ENCODE data around the gene PLB1.

PLB1 gene

GRCh38 chr2:28558158-28558820, 62.4 kb downstream of the PLB1 start:
- Mint-ChIP-seq H3K27me3 (no peaks in the 10 kb centered on the region), H3K4me1 (ENCODE audit: low read depth) (no peaks in the 10 kb centered on the region), H3K36me3 (ENCODE audit: low read depth) (no peaks in the 10 kb centered on the region), H3K4me3 (no peak overlapping the region), H3K9me3 (no peaks in the 10 kb centered on the region), H3K27ac (no peak overlapping the region)
- intact Hi-C loops (cut with micrococcal nuclease), result no loop called here

- no peaks in the 10 kb centered on the region for H3K4me1 Mint-ChIP-seq (ENCODE audit: low read depth)
- H3K9me3 Mint-ChIP-seq, result no peaks in the 10 kb centered on the region
- H3K36me3 Mint-ChIP-seq (ENCODE audit: low read depth), result no peaks in the 10 kb centered on the region
- intact Hi-C loops (cut with micrococcal nuclease), result no loop called here
- no peak overlapping the region for H3K27ac Mint-ChIP-seq
- no peaks in the 10 kb centered on the region for H3K27me3 Mint-ChIP-seq
- no peak overlapping the region for H3K4me3 Mint-ChIP-seq
Observed at GRCh38 chr2:28558918-28559317, 63.1 kb downstream of the PLB1 start.

- Mint-ChIP-seq H3K4me1 (ENCODE audit: low read depth) (no peaks in the 10 kb centered on the region), H3K4me3 (no peak overlapping the region), H3K9me3 (no peaks in the 10 kb centered on the region), H3K36me3 (ENCODE audit: low read depth) (peaks cover 9% of the 10 kb centered on the region), H3K27ac (no peak overlapping the region), H3K27me3 (no peaks in the 10 kb centered on the region)
- intact Hi-C loops (cut with micrococcal nuclease), result loop anchor here (10.0 kb wide), 2 partner anchors 221 to 331 kb away; partner anchors contain the start of gene WDR43
Observed at GRCh38 chr2:28563869-28564268, 68.0 kb downstream of the PLB1 start.

- Mint-ChIP-seq H3K36me3 (ENCODE audit: low read depth) (peaks cover 9% of the 10 kb centered on the region), H3K4me1 (ENCODE audit: low read depth) (no peaks in the 10 kb centered on the region), H3K27me3 (no peaks in the 10 kb centered on the region), H3K4me3 (no peak overlapping the region), H3K9me3 (no peaks in the 10 kb centered on the region), H3K27ac (no peak overlapping the region)
- intact Hi-C loops (cut with micrococcal nuclease), result loop anchor here (10.0 kb wide), 2 partner anchors 220 to 330 kb away; partner anchors contain the start of gene WDR43
Observed at GRCh38 chr2:28564346-28564745, 68.5 kb downstream of the PLB1 start.

GRCh38 chr2:28565033-28565432, 69.2 kb downstream of the PLB1 start:
- Mint-ChIP-seq H3K4me1 (ENCODE audit: low read depth) (no peaks in the 10 kb centered on the region), H3K9me3 (no peaks in the 10 kb centered on the region), H3K27me3 (no peaks in the 10 kb centered on the region), H3K27ac (no peak overlapping the region), H3K36me3 (ENCODE audit: low read depth) (peaks cover 9% of the 10 kb centered on the region), H3K4me3 (no peak overlapping the region)
- intact Hi-C loops (cut with micrococcal nuclease), result loop anchor here (10.0 kb wide), 2 partner anchors 220 to 330 kb away; partner anchors contain the start of gene WDR43

- intact Hi-C loops (cut with micrococcal nuclease), result loop anchor here (2.0 to 10.0 kb wide), 3 partner anchors 187 to 329 kb away; partner anchors contain the start of gene WDR43
- H3K27ac Mint-ChIP-seq, result no peak overlapping the region
- no peaks in the 10 kb centered on the region for H3K4me1 Mint-ChIP-seq (ENCODE audit: low read depth)
- H3K36me3 Mint-ChIP-seq (ENCODE audit: low read depth), result peaks cover 9% of the 10 kb centered on the region
- H3K27me3 Mint-ChIP-seq, result no peaks in the 10 kb centered on the region
- H3K9me3 Mint-ChIP-seq, result peaks cover under 1% of the 10 kb centered on the region
- H3K4me3 Mint-ChIP-seq, result no peak overlapping the region
Observed at GRCh38 chr2:28565720-28566295, 69.9 kb downstream of the PLB1 start.

GRCh38 chr2:28566521-28567041, 70.7 kb downstream of the PLB1 start:
- peak overlapping the region; percentile 88 for H3K4me3 Mint-ChIP-seq

GRCh38 chr2:28567061-28567471, 71.2 kb downstream of the PLB1 start:
- H3K27me3 Mint-ChIP-seq, result no peaks in the 10 kb centered on the region
- H3K9me3 Mint-ChIP-seq, result peaks cover 13% of the 10 kb centered on the region
- peak overlapping the region; percentile 88 for H3K4me3 Mint-ChIP-seq
- no peaks in the 10 kb centered on the region for H3K4me1 Mint-ChIP-seq (ENCODE audit: low read depth)
- peak overlapping the region; percentile 90 for H3K27ac Mint-ChIP-seq
- H3K36me3 Mint-ChIP-seq (ENCODE audit: low read depth), result peaks cover 9% of the 10 kb centered on the region
- intact Hi-C loops (cut with micrococcal nuclease), result loop anchor here (2.0 to 10.0 kb wide), 3 partner anchors 186 to 328 kb away; partner anchors contain the start of gene WDR43

More at GRCh38 chr2:28566521-28567041, 70.7 kb downstream of the PLB1 start:
- no peaks in the 10 kb centered on the region for H3K27me3 Mint-ChIP-seq
- peaks cover 9% of the 10 kb centered on the region for H3K36me3 Mint-ChIP-seq (ENCODE audit: low read depth)
- peak overlapping the region; percentile 90 for H3K27ac Mint-ChIP-seq
- intact Hi-C loops (cut with micrococcal nuclease), result loop anchor here (2.0 to 10.0 kb wide), 3 partner anchors 186 to 328 kb away; partner anchors contain the start of gene WDR43
- H3K4me1 Mint-ChIP-seq (ENCODE audit: low read depth), result no peaks in the 10 kb centered on the region
- H3K9me3 Mint-ChIP-seq, result peaks cover 8% of the 10 kb centered on the region

- peaks cover 18% of the 10 kb centered on the region for H3K9me3 Mint-ChIP-seq
- intact Hi-C loops (cut with micrococcal nuclease), result loop anchor here (10.0 kb wide), 2 partner anchors 217 to 327 kb away; partner anchors contain the start of gene WDR43
- no peaks in the 10 kb centered on the region for H3K27me3 Mint-ChIP-seq
- H3K4me1 Mint-ChIP-seq (ENCODE audit: low read depth), result no peaks in the 10 kb centered on the region
- peaks cover 9% of the 10 kb centered on the region for H3K36me3 Mint-ChIP-seq (ENCODE audit: low read depth)
- H3K27ac Mint-ChIP-seq, result peak overlapping the region; percentile 90
- H3K4me3 Mint-ChIP-seq, result peak overlapping the region; percentile 88
Observed at GRCh38 chr2:28568036-28568435, 72.2 kb downstream of the PLB1 start.

GRCh38 chr2:28568533-28568932, 72.7 kb downstream of the PLB1 start:
- Mint-ChIP-seq H3K4me3 (no peak overlapping the region), H3K27me3 (no peaks in the 10 kb centered on the region), H3K9me3 (peaks cover 18% of the 10 kb centered on the region), H3K36me3 (ENCODE audit: low read depth) (peaks cover 9% of the 10 kb centered on the region), H3K4me1 (ENCODE audit: low read depth) (no peaks in the 10 kb centered on the region), H3K27ac (no peak overlapping the region)
- intact Hi-C loops (cut with micrococcal nuclease), result loop anchor here (10.0 kb wide), 2 partner anchors 216 to 326 kb away; partner anchors contain the start of gene WDR43

GRCh38 chr2:28570431-28570830, 74.6 kb downstream of the PLB1 start:
- Mint-ChIP-seq H3K4me3 (no peak overlapping the region), H3K36me3 (ENCODE audit: low read depth) (peaks cover 9% of the 10 kb centered on the region), H3K9me3 (peaks cover 18% of the 10 kb centered on the region), H3K27me3 (no peaks in the 10 kb centered on the region), H3K4me1 (ENCODE audit: low read depth) (no peaks in the 10 kb centered on the region), H3K27ac (no peak overlapping the region)
- intact Hi-C loops (cut with micrococcal nuclease), result no loop called here

GRCh38 chr2:28576714-28577113, 80.9 kb downstream of the PLB1 start:
- no peaks in the 10 kb centered on the region for H3K36me3 Mint-ChIP-seq (ENCODE audit: low read depth)
- intact Hi-C loops (cut with micrococcal nuclease), result no loop called here
- H3K27ac Mint-ChIP-seq, result no peak overlapping the region
- no peaks in the 10 kb centered on the region for H3K27me3 Mint-ChIP-seq
- H3K4me1 Mint-ChIP-seq (ENCODE audit: low read depth), result peaks cover 24% of the 10 kb centered on the region
- H3K4me3 Mint-ChIP-seq, result no peak overlapping the region
- peaks cover 9% of the 10 kb centered on the region for H3K9me3 Mint-ChIP-seq

- no peaks in the 10 kb centered on the region for H3K9me3 Mint-ChIP-seq
- no peak overlapping the region for H3K4me3 Mint-ChIP-seq
- no peaks in the 10 kb centered on the region for H3K36me3 Mint-ChIP-seq (ENCODE audit: low read depth)
- H3K27me3 Mint-ChIP-seq, result no peaks in the 10 kb centered on the region
- peaks cover 35% of the 10 kb centered on the region for H3K4me1 Mint-ChIP-seq (ENCODE audit: low read depth)
- intact Hi-C loops (cut with micrococcal nuclease), result no loop called here
- H3K27ac Mint-ChIP-seq, result peak overlapping the region; percentile 89
Observed at GRCh38 chr2:28577791-28578680, 82.2 kb downstream of the PLB1 start.

Data from dendritic cell treated with granulocyte-macrophage colony-stimulating factor and Interleukin-4, amounts not matched to agents 40 ng/mL and 50 ng/mL, for 4 days (primary cell).